Psoas muscle (tissue), 8 donors: Measurements from ENCODE around the gene EIF1AX. TPM values are rescaled to one million over a fixed set of nuclear protein-coding genes. Genes with fewer than 3 reads are reported as not detected.

Experiments used
- ATAC-seq, 4 donors: fragments of 200-7000 bp; cut with Tn5 transposase; one replicate each; pipeline ENCODE4 v1.9.1; 2020; ENCODE audit warnings: moderate library complexity in 3 of 4, mild to moderate bottlenecking in 2 of 4
- DNase-seq, 2 donors: peaks; one replicate each; pipeline ENCODE4 v3.0.0-alpha.2; 2020
- H3K27ac ChIP-seq: fragments of 200-600 bp; one replicate; pipeline ENCODE4 v1.8.0; 2022
- H3K27me3 ChIP-seq, 3 donors: fragments of 200-600 bp in 1 of 3; one replicate each; pipeline versions ENCODE4 v1.6.1 to v1.8.0; 2013 to 2022; ENCODE audit warnings: low read length in 2 of 3, mild to moderate bottlenecking in 2 of 3, moderate library complexity in 1 of 3; ENCODE audit not compliant: insufficient read depth in 3 of 3
- H3K36me3 ChIP-seq, 2 donors: fragments of 200-600 bp in 1 of 2; one replicate each; pipeline versions ENCODE4 v1.6.1 to v1.8.0; 2013 to 2022; ENCODE audit warnings: low read depth in 1 of 2, mild to moderate bottlenecking in 1 of 2, moderate library complexity in 1 of 2; ENCODE audit not compliant: insufficient read depth in 1 of 2
- H3K4me1 ChIP-seq: fragments of 200-600 bp; one replicate; pipeline ENCODE4 v1.8.0; 2022
- H3K4me3 ChIP-seq: fragments of 200-600 bp; one replicate; pipeline ENCODE4 v1.8.0; 2022; ENCODE audit warnings: mild to moderate bottlenecking
- H3K9me3 ChIP-seq: fragments of 200-600 bp; one replicate; pipeline ENCODE4 v1.8.0; 2022
- CTCF ChIP-seq: fragments of 200-600 bp; IDR thresholded peaks from one replicate; pipeline ENCODE4 v1.8.0; 2022; ENCODE audit warnings: antibody characterized with exemption
- WGBS, 3 donors: extraction: QIAGEN DNeasy Blood & Tissue Kit; methylation state at CpG; one replicate each; pipeline versions ENCODE4 v1.1.6 to v1.1.7; 2013; 5-methylcytosine and 5-hydroxymethylcytosine counted together
- intact Hi-C, 2 donors: fragments of 100-400 bp; cut with DNase I; formaldehyde crosslinking; loops; one replicate each; pipeline versions ENCODE4 v1.11.0 to v1.14.2; 2022
- polyA plus RNA-seq, 3 donors: library from polyadenylated mRNA; stranded (reverse); fragments of 200-250 nt; gene quantifications; one replicate each; pipeline ENCODE4 v1.2.3, GENCODE V29; 2013
- total RNA-seq, 4 donors: library from RNA; stranded (reverse); fragmentation: NEBNext Ultra II Directional in 2 of 4; extraction: Animal tissue kit (Norgen Biotek cat#: 25700) in 2 of 4; gene quantifications; one replicate each; pipeline versions ENCODE4 v1.2.1 to v1.2.4, GENCODE V29; 2021 to 2023
- donor health status: healthy with polysubstance abuse.
- donor health status: DM: no; HTN: no; CAD: no; lungs with moderate emphysema.
- donor health status: Bipolar disorder and iron deficiency.
- donor health status: healthy.
- donor health status: DM: yes; HTN: yes; CAD: no.
- donor health status: DM: no; HTN: no; CAD: no.
- donor health status: DM: no; HTN: no; CAD: no.
- donor health status: DM: yes; HTN: yes; CAD: no.

The EIF1AX gene
- total and polyA plus RNA-seq, 7 donors = 67.3 to 176 (median 129) TPM

GRCh38 chrX:20124964-20125363, 16.7 kb downstream of the EIF1AX start:
- Histone ChIP-seq H3K27ac (no peak overlapping the region), H3K4me1 (no peaks in the 10 kb centered on the region), H3K4me3 (no peak overlapping the region), H3K9me3 (no peaks in the 10 kb centered on the region), H3K36me3 (peaks cover 4 to 40% of the 10 kb centered on the region in 2 donors), H3K27me3 (no peaks in the 10 kb centered on the region)
- no peak for TF ChIP-seq CTCF
- intact Hi-C loops = no loop called here
- ATAC-seq (no peak), DNase-seq (no peak)

GRCh38 chrX:20118065-20118824, 23.4 kb downstream of the EIF1AX start:
- no peaks in the 10 kb centered on the region for H3K36me3 ChIP-seq
- WGBS, 3 donors = 54 to 62% (median 55%) methylated on average over 12 of the region's 12 CpGs
- ATAC-seq = no peak
- H3K4me1 ChIP-seq = no peaks in the 10 kb centered on the region
- no peaks in the 10 kb centered on the region for H3K9me3 ChIP-seq
- no peak for TF ChIP-seq CTCF
- peaks cover 0 to 16% (median 0%) of the 10 kb centered on the region in 3 donors for H3K27me3 ChIP-seq
- H3K4me3 ChIP-seq = no peak overlapping the region
- intact Hi-C loops = loop anchor here in 1 of 2 donors (10.0 kb wide), 1 partner anchor 223 kb away; no protein-coding TSS in a partner anchor
- H3K27ac ChIP-seq = no peak overlapping the region
- DNase-seq = no peak

- Histone ChIP-seq H3K27me3 (peaks cover 0 to 16% (median 0%) of the 10 kb centered on the region in 3 donors), H3K27ac (no peak within 1 kb of the TSS), H3K4me1 (no peaks in the 10 kb centered on the region), H3K36me3 (no peaks in the 10 kb centered on the region), H3K9me3 (no peaks in the 10 kb centered on the region), H3K4me3 (peak within 1 kb of the TSS; percentile 53)
- intact Hi-C loops = loop anchor here in 1 of 2 donors (10.0 kb wide), 1 partner anchor 222 kb away; no protein-coding TSS in a partner anchor
- 16 to 32% (median 26%) methylated on average over 45 to 90 of the region's 91 CpGs for WGBS, 3 donors
- peak; percentile 27 to 53 (median 38) for ATAC-seq
- TF ChIP-seq CTCF = no peak
- no peak for DNase-seq
Measured at GRCh38 chrX:20116577-20117240, 24.9 kb downstream of the EIF1AX start, which contains the start of gene MAP7D2. Gene MAP7D2, minus strand, starts transcription at chrX:20116907. Its CDS starts 28 bp downstream, at chrX:20116879.

- H3K27ac ChIP-seq = no peak overlapping the region
- no peaks in the 10 kb centered on the region for H3K9me3 ChIP-seq
- peaks cover 0 to 16% (median 0%) of the 10 kb centered on the region in 3 donors for H3K27me3 ChIP-seq
- H3K4me1 ChIP-seq = no peaks in the 10 kb centered on the region
- 6 to 35% (median 8%) methylated on average over 7 to 47 of the region's 47 CpGs for WGBS, 3 donors
- no peak for TF ChIP-seq CTCF
- intact Hi-C loops = loop anchor here in 1 of 2 donors (10.0 kb wide), 1 partner anchor 221 kb away; no protein-coding TSS in a partner anchor
- no peaks in the 10 kb centered on the region for H3K36me3 ChIP-seq
- H3K4me3 ChIP-seq = peak overlapping the region; percentile 53
- no peak for DNase-seq
- peak in 1 of 4 donors; percentile 30 for ATAC-seq
Measured at GRCh38 chrX:20116087-20116576, 25.5 kb downstream of the EIF1AX start.
